Measurements from ENCODE around the gene CEP57L1. TPM values are rescaled to one million over a fixed set of nuclear protein-coding genes. Genes with fewer than 3 reads are reported as not detected.

Gene CEP57L1
- total RNA-seq, 1 experiment from 2014 or later = 8.4 TPM

GRCh38 chr6:109081516-109082187, 13.7 kb upstream of the CEP57L1 start:
- Histone ChIP-seq H3K79me2 (ENCODE audit: insufficient read depth, low read length) (no peaks in the 10 kb centered on the region), H4K8ac (replicated peaks; ENCODE audit: insufficient read length, low read depth, low read length) (no peak overlapping the region), H3K23ac (ENCODE audit: insufficient read length, low read depth, low read length) (no peak overlapping the region), H4K5ac (ENCODE audit: insufficient read length, low read depth, low read length) (no peak overlapping the region), H3K9me3 (ENCODE audit: control insufficient read depth, low read depth, low read length) (no peaks in the 10 kb centered on the region), H3K9ac (ENCODE audit: extremely low read depth, insufficient read length, low read length) (no peak overlapping the region), H3K14ac (ENCODE audit: insufficient read depth, low read length) (no peak overlapping the region), H3K79me1 (ENCODE audit: insufficient read depth, low read depth, low read length, poor library complexity, severe bottlenecking) (no peaks in the 10 kb centered on the region), H2BK15ac (ENCODE audit: low read depth, low read length) (no peak overlapping the region), H3K27me3 (ENCODE audit: insufficient read depth, low read length) (no peaks in the 10 kb centered on the region), H3K4me1 (ENCODE audit: insufficient read depth, low read length) (no peaks in the 10 kb centered on the region), H3K18ac (ENCODE audit: insufficient read length, low read depth, low read length) (no peak overlapping the region), H2BK120ac (ENCODE audit: low read depth, low read length, poor library complexity, severe bottlenecking) (no peak overlapping the region), H3T11ph (ENCODE audit: low read length) (no peak overlapping the region), H4K20me1 (ENCODE audit: control insufficient read depth, insufficient read depth, insufficient read length) (no peaks in the 10 kb centered on the region), H3K23me2 (ENCODE audit: insufficient read length, low read depth, low read length, poor library complexity, severe bottlenecking) (no peaks in the 10 kb centered on the region), H3K4ac (ENCODE audit: low read depth, low read length) (no peak overlapping the region), H2BK20ac (ENCODE audit: low read depth, low read length, poor library complexity, severe bottlenecking) (no peak overlapping the region), H2AFZ (ENCODE audit: low read length) (no peak overlapping the region), H3K27ac (ENCODE audit: insufficient read length, low read depth, low read length) (no peak overlapping the region), H4K91ac (ENCODE audit: insufficient read length, low read depth, low read length) (no peak overlapping the region), H2BK12ac (ENCODE audit: insufficient read length, low read depth, low read length) (no peak overlapping the region), H2BK5ac (ENCODE audit: insufficient read length, low read length) (no peak overlapping the region), H2AK5ac (ENCODE audit: insufficient read length, low read length) (no peak overlapping the region), H3K56ac (ENCODE audit: insufficient read length, low read depth, low read length) (no peak overlapping the region), H3K4me2 (ENCODE audit: insufficient read depth, insufficient read length, low read length) (no peak overlapping the region)
- no peak for DNase-seq
- H3K27ac Mint-ChIP-seq = no peak overlapping the region
- TF ChIP-seq, protein P1, sequence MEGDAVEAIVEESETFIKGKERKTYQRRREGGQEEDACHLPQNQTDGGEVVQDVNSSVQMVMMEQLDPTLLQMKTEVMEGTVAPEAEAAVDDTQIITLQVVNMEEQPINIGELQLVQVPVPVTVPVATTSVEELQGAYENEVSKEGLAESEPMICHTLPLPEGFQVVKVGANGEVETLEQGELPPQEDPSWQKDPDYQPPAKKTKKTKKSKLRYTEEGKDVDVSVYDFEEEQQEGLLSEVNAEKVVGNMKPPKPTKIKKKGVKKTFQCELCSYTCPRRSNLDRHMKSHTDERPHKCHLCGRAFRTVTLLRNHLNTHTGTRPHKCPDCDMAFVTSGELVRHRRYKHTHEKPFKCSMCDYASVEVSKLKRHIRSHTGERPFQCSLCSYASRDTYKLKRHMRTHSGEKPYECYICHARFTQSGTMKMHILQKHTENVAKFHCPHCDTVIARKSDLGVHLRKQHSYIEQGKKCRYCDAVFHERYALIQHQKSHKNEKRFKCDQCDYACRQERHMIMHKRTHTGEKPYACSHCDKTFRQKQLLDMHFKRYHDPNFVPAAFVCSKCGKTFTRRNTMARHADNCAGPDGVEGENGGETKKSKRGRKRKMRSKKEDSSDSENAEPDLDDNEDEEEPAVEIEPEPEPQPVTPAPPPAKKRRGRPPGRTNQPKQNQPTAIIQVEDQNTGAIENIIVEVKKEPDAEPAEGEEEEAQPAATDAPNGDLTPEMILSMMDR (conservative IDR thresholded peaks at IDR 0.05) = no peak
- no peaks in the 10 kb centered on the region for H3K27me3 Mint-ChIP-seq (ENCODE audit: low read depth)
- WGBS (ENCODE audit: extremely low coverage, insufficient read length, low lambda C conversion rate) = no CpG with 5 or more reads among the region's 4 CpGs
- no peaks in the 10 kb centered on the region for H3K9me3 Mint-ChIP-seq
- 0 out of 4 replicates have a peak, but pooled peaks cover 0 to 2% of the 10 kb centered on the region in 2 experiments for H3K4me1 Mint-ChIP-seq
- peaks cover 0 to 3% (median 0%) of the 10 kb centered on the region in 3 experiments; a peak in 1 of 7 replicates for H3K36me3 Mint-ChIP-seq (ENCODE audit: insufficient read depth in 1 of 3, low read depth in 3 of 3)
- no peak overlapping the region for H3K4me3 Mint-ChIP-seq
